ENCODE results near the gene AGMAT. TPM values are rescaled to one million over a fixed set of nuclear protein-coding genes. Genes with fewer than 3 reads are reported as not detected.
"Not testable (repeated sequence)": the region's sequence is repeated elsewhere in the genome, so short reads cannot be mapped to it uniquely, and the experiment has no call there.

AGMAT gene
- total RNA-seq, 1 donor from 2014 or later: not detected

- Histone ChIP-seq H3K27ac (replicated peaks) (no peak overlapping the region), H3K27me3 (ENCODE audit: low read depth) (no peaks in the 10 kb centered on the region), H3K9me3 (replicated peaks) (peaks cover 4% of the 10 kb centered on the region), H3K4me1 (peaks cover 28% of the 10 kb centered on the region), H3K36me3 (no peaks in the 10 kb centered on the region), H3K4me3 (no peak overlapping the region)
- intact Hi-C loops (cut with micrococcal nuclease): loop anchor here (10.0 kb wide), 1 partner anchor 61 kb away; no protein-coding TSS in a partner anchor
- no peak for DNase-seq
- no peak for TF ChIP-seq CTCF (IDR thresholded peaks at IDR 0.05; ENCODE audit: borderline replicate concordance)
Measured at GRCh38 chr1:15605398-15606383, 20.8 kb upstream of the AGMAT start.

GRCh38 chr1:15604400-15604799 is 19.5 kb upstream of the AGMAT start:
- H3K27ac ChIP-seq (replicated peaks); H3K4me3 ChIP-seq; DNase-seq; H3K36me3 ChIP-seq; H3K27me3 ChIP-seq (ENCODE audit: low read depth); H3K9me3 ChIP-seq (replicated peaks): not testable (repeated sequence)
- H3K4me1 ChIP-seq: peaks cover 28% of the 10 kb centered on the region
- intact Hi-C loops (cut with micrococcal nuclease): loop anchor here (10.0 kb wide), 1 partner anchor 60 kb away; no protein-coding TSS in a partner anchor

- Histone ChIP-seq H3K4me3 (peak overlapping the region; percentile 73), H3K4me1 (peaks cover 29% of the 10 kb centered on the region), H3K27ac (replicated peaks) (peak overlapping the region; percentile 87)
- H3K36me3 ChIP-seq; DNase-seq; H3K9me3 ChIP-seq (replicated peaks); H3K27me3 ChIP-seq (ENCODE audit: low read depth): not testable (repeated sequence)
- intact Hi-C loops (cut with micrococcal nuclease): loop anchor here (10.0 kb wide), 1 partner anchor 59 kb away; no protein-coding TSS in a partner anchor
Measured at GRCh38 chr1:15603966-15604282, 19.1 kb upstream of the AGMAT start.

- H3K27ac ChIP-seq (replicated peaks): peak overlapping the region; percentile 87
Measured at GRCh38 chr1:15603050-15603965, 18.5 kb upstream of the AGMAT start.

GRCh38 chr1:15598436-15598835 is 13.6 kb upstream of the AGMAT start:
- H3K36me3 ChIP-seq: no peaks in the 10 kb centered on the region

More at GRCh38 chr1:15603050-15603965, 18.5 kb upstream of the AGMAT start:
- H3K4me3 ChIP-seq: peak overlapping the region; percentile 73
- no peaks in the 10 kb centered on the region for H3K27me3 ChIP-seq (ENCODE audit: low read depth)
- peaks cover 35% of the 10 kb centered on the region for H3K4me1 ChIP-seq
- no peak for TF ChIP-seq CTCF (IDR thresholded peaks at IDR 0.05; ENCODE audit: borderline replicate concordance)
- H3K9me3 ChIP-seq (replicated peaks): no peaks in the 10 kb centered on the region
- peak; percentile 97 for DNase-seq
- no peaks in the 10 kb centered on the region for H3K36me3 ChIP-seq
- intact Hi-C loops (cut with micrococcal nuclease): loop anchor here (10.0 kb wide), 1 partner anchor 59 kb away; no protein-coding TSS in a partner anchor

More at GRCh38 chr1:15598436-15598835, 13.6 kb upstream of the AGMAT start:
- no peaks in the 10 kb centered on the region for H3K9me3 ChIP-seq (replicated peaks)
- peaks cover 42% of the 10 kb centered on the region for H3K4me1 ChIP-seq
- intact Hi-C loops (cut with micrococcal nuclease): no loop called here
- H3K27me3 ChIP-seq (ENCODE audit: low read depth): no peaks in the 10 kb centered on the region
- peak overlapping the region; percentile 42 for H3K27ac ChIP-seq (replicated peaks)
- no peak for TF ChIP-seq CTCF (IDR thresholded peaks at IDR 0.05; ENCODE audit: borderline replicate concordance)
- no peak overlapping the region for H3K4me3 ChIP-seq
- DNase-seq: no peak

All from left ventricle myocardium inferior (tissue), 1 donor.